Psoas muscle (tissue), 8 donors: ENCODE data around the gene NPTXR. TPM values are rescaled to one million over a fixed set of nuclear protein-coding genes. Genes with fewer than 3 reads are reported as not detected.

Experiments used
- ATAC-seq, 4 donors: fragments of 200-7000 bp; cut with Tn5 transposase; one replicate each; pipeline ENCODE4 v1.9.1; 2020; ENCODE audit warnings: moderate library complexity in 3 of 4, mild to moderate bottlenecking in 2 of 4
- DNase-seq, 2 donors: peaks; one replicate each; pipeline ENCODE4 v3.0.0-alpha.2; 2020
- H3K27ac ChIP-seq: fragments of 200-600 bp; one replicate; pipeline ENCODE4 v1.8.0; 2022
- H3K27me3 ChIP-seq, 3 donors: fragments of 200-600 bp in 1 of 3; one replicate each; pipeline versions ENCODE4 v1.6.1 to v1.8.0; 2013 to 2022; ENCODE audit warnings: low read length in 2 of 3, mild to moderate bottlenecking in 2 of 3, moderate library complexity in 1 of 3; ENCODE audit not compliant: insufficient read depth in 3 of 3
- H3K36me3 ChIP-seq, 2 donors: fragments of 200-600 bp in 1 of 2; one replicate each; pipeline versions ENCODE4 v1.6.1 to v1.8.0; 2013 to 2022; ENCODE audit warnings: low read depth in 1 of 2, mild to moderate bottlenecking in 1 of 2, moderate library complexity in 1 of 2; ENCODE audit not compliant: insufficient read depth in 1 of 2
- H3K4me1 ChIP-seq: fragments of 200-600 bp; one replicate; pipeline ENCODE4 v1.8.0; 2022
- H3K4me3 ChIP-seq: fragments of 200-600 bp; one replicate; pipeline ENCODE4 v1.8.0; 2022; ENCODE audit warnings: mild to moderate bottlenecking
- H3K9me3 ChIP-seq: fragments of 200-600 bp; one replicate; pipeline ENCODE4 v1.8.0; 2022
- CTCF ChIP-seq: fragments of 200-600 bp; IDR thresholded peaks from one replicate; pipeline ENCODE4 v1.8.0; 2022; ENCODE audit warnings: antibody characterized with exemption
- WGBS, 3 donors: extraction: QIAGEN DNeasy Blood & Tissue Kit; methylation state at CpG; one replicate each; pipeline versions ENCODE4 v1.1.6 to v1.1.7; 2013; 5-methylcytosine and 5-hydroxymethylcytosine counted together
- intact Hi-C, 2 donors: fragments of 100-400 bp; cut with DNase I; formaldehyde crosslinking; loops; one replicate each; pipeline versions ENCODE4 v1.11.0 to v1.14.2; 2022
- polyA plus RNA-seq, 3 donors: library from polyadenylated mRNA; stranded (reverse); fragments of 200-250 nt; gene quantifications; one replicate each; pipeline ENCODE4 v1.2.3, GENCODE V29; 2013
- total RNA-seq, 4 donors: library from RNA; stranded (reverse); fragmentation: NEBNext Ultra II Directional in 2 of 4; extraction: Animal tissue kit (Norgen Biotek cat#: 25700) in 2 of 4; gene quantifications; one replicate each; pipeline versions ENCODE4 v1.2.1 to v1.2.4, GENCODE V29; 2021 to 2023
- donor health status: healthy with polysubstance abuse.
- donor health status: DM: no; HTN: no; CAD: no; lungs with moderate emphysema.
- donor health status: Bipolar disorder and iron deficiency.
- donor health status: healthy.
- donor health status: DM: yes; HTN: yes; CAD: no.
- donor health status: DM: no; HTN: no; CAD: no.
- donor health status: DM: no; HTN: no; CAD: no.
- donor health status: DM: yes; HTN: yes; CAD: no.

NPTXR gene
- total and polyA plus RNA-seq, 7 donors = 0.15 to 1.7 (median 0.39) TPM

- peaks cover 0 to 37% of the 10 kb centered on the region in 2 donors for H3K36me3 ChIP-seq
- no peak for DNase-seq
- intact Hi-C loops = loop anchor here (5.0 kb wide), 1 partner anchor 255 kb away; no protein-coding TSS in a partner anchor
- H3K9me3 ChIP-seq = no peaks in the 10 kb centered on the region
- no peak for TF ChIP-seq CTCF
- H3K4me1 ChIP-seq = peaks cover 20% of the 10 kb centered on the region
- ATAC-seq = no peak
- 85 to 91% (median 90%) methylated on average over 18 of the region's 18 CpGs for WGBS, 3 donors
- H3K27ac ChIP-seq = no peak overlapping the region
- no peak overlapping the region for H3K4me3 ChIP-seq
- no peaks in the 10 kb centered on the region for H3K27me3 ChIP-seq
Measured at GRCh38 chr22:38867471-38868285, 23.9 kb upstream of the NPTXR start.

- Histone ChIP-seq H3K27ac (no peak overlapping the region), H3K9me3 (no peaks in the 10 kb centered on the region), H3K4me1 (peaks cover 20% of the 10 kb centered on the region), H3K4me3 (no peak overlapping the region), H3K36me3 (peaks cover 0 to 37% of the 10 kb centered on the region in 2 donors), H3K27me3 (peaks cover 0 to 2% (median 0%) of the 10 kb centered on the region in 3 donors)
- no peak for TF ChIP-seq CTCF
- WGBS, 3 donors = 77 to 86% (median 83%) methylated on average over 11 to 13 of the region's 13 CpGs
- DNase-seq = no peak
- intact Hi-C loops = loop anchor here (5.0 kb wide), 1 partner anchor 255 kb away; no protein-coding TSS in a partner anchor
- no peak for ATAC-seq
Measured at GRCh38 chr22:38867124-38867455, 23.3 kb upstream of the NPTXR start.

GRCh38 chr22:38866399-38867123, 22.7 kb upstream of the NPTXR start:
- Histone ChIP-seq H3K27ac (no peak overlapping the region), H3K4me3 (no peak overlapping the region), H3K36me3 (peaks cover 0 to 37% of the 10 kb centered on the region in 2 donors), H3K4me1 (peaks cover 20% of the 10 kb centered on the region), H3K9me3 (no peaks in the 10 kb centered on the region), H3K27me3 (peaks cover 0 to 3% (median 0%) of the 10 kb centered on the region in 3 donors)
- DNase-seq (no peak), ATAC-seq (no peak)
- 80 to 82% (median 81%) methylated on average over 65 to 75 of the region's 75 CpGs for WGBS, 3 donors
- intact Hi-C loops = loop anchor here (5.0 kb wide), 1 partner anchor 256 kb away; no protein-coding TSS in a partner anchor
- no peak for TF ChIP-seq CTCF

GRCh38 chr22:38866024-38866398, 22.2 kb upstream of the NPTXR start:
- DNase-seq = no peak
- H3K27me3 ChIP-seq = peaks cover 0 to 5% (median 3%) of the 10 kb centered on the region in 3 donors
- 75 to 87% (median 84%) methylated on average over 13 to 15 of the region's 15 CpGs for WGBS, 3 donors

More at GRCh38 chr22:38866024-38866398, 22.2 kb upstream of the NPTXR start:
- no peak for ATAC-seq
- Histone ChIP-seq H3K36me3 (peaks cover 0 to 37% of the 10 kb centered on the region in 2 donors), H3K27ac (no peak overlapping the region), H3K4me3 (no peak overlapping the region), H3K9me3 (no peaks in the 10 kb centered on the region), H3K4me1 (peaks cover 20% of the 10 kb centered on the region)
- intact Hi-C loops = loop anchor here (5.0 kb wide), 1 partner anchor 256 kb away; no protein-coding TSS in a partner anchor
- no peak for TF ChIP-seq CTCF
